Spleen (tissue), 11 donors: ENCODE results near the gene FUT3. TPM values are rescaled to one million over a fixed set of nuclear protein-coding genes. Genes with fewer than 3 reads are reported as not detected.

Experiments
- DNase-seq: peaks from one replicate; pipeline ENCODE4 v3.0.0-alpha.2; 2020
- H3K27ac ChIP-seq, 8 donors: fragments of 200-600 bp; sonication (generic) in 7 of 8; 1 replicate in 4 of 8; 2 replicates in 4 of 8; pipeline versions ENCODE4 v1.5.0 to v1.8.0; 2016 to 2021; ENCODE audit warnings: inconsistent platforms in 4 of 8, mild to moderate bottlenecking in 4 of 8, moderate library complexity in 1 of 8
- H3K27me3 ChIP-seq, 7 donors: fragments of 200-600 bp; sonication (generic) in 6 of 7; replicated peaks in 1 of 7; 1 replicate in 4 of 7; 2 replicates in 3 of 7; pipeline versions ENCODE4 v1.5.0 to v1.8.0; 2016 to 2021; ENCODE audit warnings: inconsistent platforms in 3 of 7, mild to moderate bottlenecking in 1 of 7
- H3K36me3 ChIP-seq, 6 donors: fragments of 200-600 bp; sonication (generic) in 5 of 6; 1 replicate in 4 of 6; 2 replicates in 2 of 6; pipeline versions ENCODE4 v1.5.0 to v1.8.0; 2016 to 2021; ENCODE audit warnings: inconsistent platforms in 2 of 6
- H3K4me1 ChIP-seq, 6 donors: fragments of 200-600 bp; sonication (generic) in 5 of 6; 1 replicate in 3 of 6; 2 replicates in 3 of 6; pipeline versions ENCODE4 v1.5.0 to v1.8.0; 2016 to 2021; ENCODE audit warnings: inconsistent platforms in 3 of 6
- H3K4me3 ChIP-seq, 8 donors: fragments of 200-600 bp; sonication (generic) in 7 of 8; 1 replicate in 4 of 8; 2 replicates in 4 of 8; pipeline versions ENCODE4 v1.5.0 to v1.8.0; 2016 to 2021; ENCODE audit warnings: inconsistent platforms in 4 of 8, mild to moderate bottlenecking in 4 of 8, moderate library complexity in 2 of 8
- H3K9me3 ChIP-seq, 8 donors: fragments of 200-600 bp; sonication (generic) in 7 of 8; 1 replicate in 4 of 8; 2 replicates in 4 of 8; pipeline versions ENCODE4 v1.5.0 to v1.8.0; 2016 to 2021; ENCODE audit warnings: inconsistent platforms in 4 of 8
- POLR2A ChIP-seq, 3 donors: fragments of 450-650 bp; IDR thresholded peaks; one replicate each; pipeline ENCODE4 v1.5.1; 2017; ENCODE audit warnings: antibody characterized with exemption in 3 of 3, mild to moderate bottlenecking in 1 of 3
- POLR2AphosphoS5 ChIP-seq, 3 donors: sonication (generic); formaldehyde crosslinking; IDR thresholded peaks; one replicate each; pipeline ENCODE4 v1.5.1; 2017; ENCODE audit warnings: antibody characterized with exemption in 3 of 3
- WGBS, 5 donors: extraction: QIAGEN DNeasy Blood & Tissue Kit in 3 of 5; methylation state at CpG; one replicate each; pipeline versions ENCODE4 v1.1.5 to v1.1.7; 2013 to 2018; 5-methylcytosine and 5-hydroxymethylcytosine counted together
- intact Hi-C: fragments of 100-400 bp; cut with DNase I; formaldehyde crosslinking; loops from one replicate; pipeline ENCODE4 v1.15.0; 2023; ENCODE audit warnings: low total_unique reads
- polyA plus RNA-seq, 3 donors: library from polyadenylated mRNA; stranded (reverse); fragments of 200-250 nt; gene quantifications; one replicate each; pipeline ENCODE4 v1.2.1, GENCODE V29; 2013
- total RNA-seq, 7 donors: library from RNA; depleted of rRNA in 3 of 7; stranded (reverse); fragments of >200 nt in 3 of 7; fragmentation: NEBNext Ultra II Directional in 4 of 7; extraction: Animal tissue kit (Norgen Biotek cat#: 25700) in 4 of 7; gene quantifications; one replicate each; pipeline versions ENCODE4 v1.1.0 to v1.2.1, GENCODE V29; 2016 to 2021
- TF ChIP-seq, protein P1 (sequence below), 11 experiments: fragments of 200-600 bp in 7 of 11; fragments of 450-650 bp in 4 of 11; sonication (generic) in 4 of 11; IDR thresholded peaks in 8 of 11; conservative IDR thresholded peaks in 3 of 11; 1 replicate in 7 of 11; 2 replicates in 4 of 11; pipeline versions ENCODE4 v1.4.0 to v1.8.0; 2016 to 2021; ENCODE audit warnings: antibody characterized with exemption in 11 of 11, inconsistent platforms in 4 of 11, mild to moderate bottlenecking in 1 of 11
- donor health status: healthy with polysubstance abuse.
- donor health status: DM: no; HTN: no; CAD: no; lungs with moderate emphysema.
- donor health status: DM: no; HTN: no; CAD: no.
- donor health status: Bipolar disorder and iron deficiency.
- donor health status: healthy.
- donor health status: DM: no; HTN: no; CAD: no.
- donor health status: DM: yes; HTN: yes; CAD: no.

The FUT3 gene
- total and polyA plus RNA-seq, 10 donors = 0.06 to 0.12 TPM; not detected in 8

DNA sequence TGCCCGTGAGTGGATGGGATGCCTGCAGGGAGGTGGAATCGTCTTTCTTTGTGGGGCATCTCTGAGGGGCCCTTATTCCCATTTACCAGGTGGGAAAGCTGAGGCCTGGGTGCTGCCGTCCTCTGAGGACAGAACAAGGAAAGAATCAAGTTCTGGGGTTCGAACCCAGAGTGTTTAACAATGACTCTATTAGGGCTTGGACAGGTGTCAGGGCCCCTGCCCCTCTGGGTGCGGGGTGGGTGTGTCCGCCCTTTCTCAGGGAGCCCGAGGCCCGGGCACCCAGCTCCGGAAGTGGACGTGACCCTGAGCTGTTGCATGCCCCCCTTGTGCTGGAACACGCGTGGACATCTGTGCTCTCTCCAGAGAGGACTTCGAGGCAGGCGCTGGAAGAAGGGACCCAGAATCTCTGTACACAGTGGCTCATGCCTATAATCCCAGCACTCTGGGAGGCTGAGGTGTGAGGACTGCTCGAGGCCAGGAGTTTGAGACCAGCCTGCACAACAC is 41.6 kb upstream of the FUT3 start:
- intact Hi-C loops = loop anchor here (5.0 kb wide), 1 partner anchor 91 kb away; no protein-coding TSS in a partner anchor
- no peak for TF ChIP-seq POLR2AphosphoS5 (IDR thresholded peaks at IDR 0.05)
- TF ChIP-seq, protein P1, sequence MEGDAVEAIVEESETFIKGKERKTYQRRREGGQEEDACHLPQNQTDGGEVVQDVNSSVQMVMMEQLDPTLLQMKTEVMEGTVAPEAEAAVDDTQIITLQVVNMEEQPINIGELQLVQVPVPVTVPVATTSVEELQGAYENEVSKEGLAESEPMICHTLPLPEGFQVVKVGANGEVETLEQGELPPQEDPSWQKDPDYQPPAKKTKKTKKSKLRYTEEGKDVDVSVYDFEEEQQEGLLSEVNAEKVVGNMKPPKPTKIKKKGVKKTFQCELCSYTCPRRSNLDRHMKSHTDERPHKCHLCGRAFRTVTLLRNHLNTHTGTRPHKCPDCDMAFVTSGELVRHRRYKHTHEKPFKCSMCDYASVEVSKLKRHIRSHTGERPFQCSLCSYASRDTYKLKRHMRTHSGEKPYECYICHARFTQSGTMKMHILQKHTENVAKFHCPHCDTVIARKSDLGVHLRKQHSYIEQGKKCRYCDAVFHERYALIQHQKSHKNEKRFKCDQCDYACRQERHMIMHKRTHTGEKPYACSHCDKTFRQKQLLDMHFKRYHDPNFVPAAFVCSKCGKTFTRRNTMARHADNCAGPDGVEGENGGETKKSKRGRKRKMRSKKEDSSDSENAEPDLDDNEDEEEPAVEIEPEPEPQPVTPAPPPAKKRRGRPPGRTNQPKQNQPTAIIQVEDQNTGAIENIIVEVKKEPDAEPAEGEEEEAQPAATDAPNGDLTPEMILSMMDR (IDR thresholded peaks at IDR 0.05 in 8 of 11, conservative IDR thresholded peaks at IDR 0.05 in 3 of 11) = no peak
- no peak for TF ChIP-seq POLR2A (IDR thresholded peaks at IDR 0.05)
- Histone ChIP-seq H3K27me3 (peaks cover 0 to 40% (median 17%) of the 10 kb centered on the region in 7 donors), H3K4me1 (peaks cover 0 to 46% (median 30%) of the 10 kb centered on the region in 6 donors), H3K36me3 (peaks cover 0 to 41% (median 29%) of the 10 kb centered on the region in 6 donors), H3K4me3 (no peak overlapping the region), H3K27ac (no peak overlapping the region), H3K9me3 (no peaks in the 10 kb centered on the region)
- WGBS, 5 donors = 54 to 68% (median 65%) methylated on average over 8 to 15 of the region's 15 CpGs
- no peak for DNase-seq

DNA sequence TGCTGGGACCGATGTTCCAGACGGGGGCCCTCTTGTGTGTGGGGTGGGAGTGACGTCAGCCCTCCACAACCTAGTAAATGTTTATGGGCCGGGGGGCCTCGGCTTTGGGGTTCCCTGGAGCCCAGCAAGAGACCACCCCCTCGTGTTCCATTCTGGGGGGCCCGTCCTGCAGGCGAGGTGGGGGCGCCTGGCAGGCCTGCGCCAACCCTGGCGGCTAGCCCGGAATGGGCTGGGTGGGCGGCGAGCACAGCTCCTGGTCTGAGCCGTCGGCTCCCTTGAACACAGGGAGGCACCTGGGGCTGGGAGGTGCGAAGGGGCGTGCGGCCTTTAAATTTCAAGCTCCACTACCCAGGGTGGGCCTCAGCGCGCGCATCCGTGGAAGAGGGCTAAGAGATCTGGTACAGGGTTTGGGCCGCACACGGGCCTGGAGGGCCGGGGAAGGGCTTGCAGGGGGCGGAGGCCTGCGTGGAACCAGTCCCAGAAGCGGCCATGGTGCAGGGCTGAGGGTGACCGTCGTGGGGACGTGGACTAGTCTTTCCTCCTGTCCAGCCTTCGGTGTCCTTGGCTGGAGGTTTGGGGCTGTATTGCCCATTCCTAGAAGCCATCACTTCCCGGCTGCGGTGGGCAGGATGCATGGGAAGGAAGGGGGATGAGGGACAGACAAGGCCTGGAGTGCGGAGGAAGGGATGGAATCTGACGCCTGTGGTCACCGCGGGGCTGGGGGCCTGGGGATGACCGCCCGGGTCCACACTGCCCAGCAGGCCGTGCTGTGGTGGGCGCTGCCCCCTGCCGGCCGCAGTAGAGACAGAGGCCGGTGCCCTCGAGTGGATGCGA is 40.9 kb upstream of the FUT3 start:
- peaks cover 0 to 40% (median 17%) of the 10 kb centered on the region in 7 donors for H3K27me3 ChIP-seq
- H3K36me3 ChIP-seq = peaks cover 0 to 34% (median 29%) of the 10 kb centered on the region in 6 donors
- H3K4me3 ChIP-seq = no peak overlapping the region
- no peak for TF ChIP-seq POLR2A (IDR thresholded peaks at IDR 0.05)
- peak; percentile 35 to 74 (median 63) for TF ChIP-seq POLR2AphosphoS5 (IDR thresholded peaks at IDR 0.05)
- TF ChIP-seq, protein P1 (IDR thresholded peaks at IDR 0.05 in 8 of 11, conservative IDR thresholded peaks at IDR 0.05 in 3 of 11) = peak in 8 of 11 experiments; percentile 26 to 74 (median 56)
- no peak overlapping the region for H3K27ac ChIP-seq
- DNase-seq = no peak
- intact Hi-C loops = loop anchor here (5.0 kb wide), 1 partner anchor 90 kb away; no protein-coding TSS in a partner anchor
- 12 to 21% (median 19%) methylated on average over 31 to 48 of the region's 48 CpGs for WGBS, 5 donors
- no peaks in the 10 kb centered on the region for H3K9me3 ChIP-seq
- peaks cover 0 to 46% (median 30%) of the 10 kb centered on the region in 6 donors for H3K4me1 ChIP-seq

DNA sequence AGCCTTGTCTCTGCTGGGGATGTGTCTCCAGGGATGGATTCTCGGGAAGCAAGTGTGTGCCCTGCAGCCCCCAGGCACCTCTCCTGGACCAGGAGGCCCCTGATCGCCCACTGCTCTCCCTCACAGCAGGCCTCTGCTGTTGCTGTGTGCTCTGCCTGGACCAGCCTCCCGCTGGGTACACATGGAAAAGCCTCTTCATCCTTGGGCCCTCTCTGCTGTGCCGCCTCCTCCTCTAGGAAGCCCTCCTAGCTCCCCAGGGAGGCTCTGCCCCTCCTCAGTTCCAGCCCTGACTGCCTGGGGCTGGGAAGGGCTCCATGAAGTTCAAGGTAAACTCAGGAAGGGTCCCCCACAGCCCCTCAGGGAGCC is 40.3 kb upstream of the FUT3 start:
- no peak overlapping the region for H3K27ac ChIP-seq
- intact Hi-C loops = loop anchor here (5.0 kb wide), 1 partner anchor 89 kb away; no protein-coding TSS in a partner anchor
- no peak overlapping the region for H3K4me3 ChIP-seq
- no peak for DNase-seq
- peaks cover 0 to 28% (median 24%) of the 10 kb centered on the region in 6 donors for H3K36me3 ChIP-seq
- peaks cover 0 to 46% (median 17%) of the 10 kb centered on the region in 7 donors for H3K27me3 ChIP-seq
- peak; percentile 30 to 46 (median 34) for TF ChIP-seq POLR2AphosphoS5 (IDR thresholded peaks at IDR 0.05)
- TF ChIP-seq POLR2A (IDR thresholded peaks at IDR 0.05) = no peak
- TF ChIP-seq, protein P1 (IDR thresholded peaks at IDR 0.05 in 8 of 11, conservative IDR thresholded peaks at IDR 0.05 in 3 of 11) = no peak
- no peaks in the 10 kb centered on the region for H3K9me3 ChIP-seq
- 46 to 76% (median 61%) methylated on average over 3 to 4 of the region's 4 CpGs for WGBS, 5 donors
- peaks cover 0 to 46% (median 30%) of the 10 kb centered on the region in 6 donors for H3K4me1 ChIP-seq

- H3K27me3 ChIP-seq = peaks cover 0 to 54% (median 17%) of the 10 kb centered on the region in 7 donors
- H3K4me1 ChIP-seq = peaks cover 0 to 36% (median 24%) of the 10 kb centered on the region in 6 donors
- intact Hi-C loops = loop anchor here (5.0 kb wide), 1 partner anchor 88 kb away; no protein-coding TSS in a partner anchor
- no peak for TF ChIP-seq POLR2A (IDR thresholded peaks at IDR 0.05)
- TF ChIP-seq, protein P1 (IDR thresholded peaks at IDR 0.05 in 8 of 11, conservative IDR thresholded peaks at IDR 0.05 in 3 of 11) = no peak
- no peak for TF ChIP-seq POLR2AphosphoS5 (IDR thresholded peaks at IDR 0.05)
- no peak overlapping the region for H3K27ac ChIP-seq
- WGBS, 5 donors = 52 to 59% (median 56%) methylated on average over 10 of the region's 10 CpGs
- no peak for DNase-seq
- peaks cover 0 to 14% (median 9%) of the 10 kb centered on the region in 6 donors for H3K36me3 ChIP-seq
- no peaks in the 10 kb centered on the region for H3K9me3 ChIP-seq
- no peak overlapping the region for H3K4me3 ChIP-seq
Observed at GRCh38 chr19:5890099-5890498, 38.9 kb upstream of the FUT3 start.
